Activated T-cell treated with anti-CD3 and anti-CD28 coated beads, Interleukin-2, amount 50 U/mL, for 72 hours (primary cell): ENCODE data around the gene FAR1. TPM values are rescaled to one million over a fixed set of nuclear protein-coding genes. Genes with fewer than 3 reads are reported as not detected.

ENCODE experiments used
- ATAC-seq, 2 donors: fragments of 150-1000 bp; cut with Tn5 transposase; replicated peaks in 1 of 2; 2 replicates each; pipeline ENCODE4 v1.10.0; 2021; ENCODE audit warnings: moderate library complexity in 2 of 2, mild to moderate bottlenecking in 1 of 2
- DNase-seq, 2 donors: peaks; one replicate each; pipeline ENCODE4 v3.0.0; 2021 to 2022; ENCODE audit warnings: mixed read lengths in 1 of 2
- H3K27ac Mint-ChIP-seq: one replicate; pipeline ENCODE4 v1.8.0; 2022; ENCODE audit warnings: mild to moderate bottlenecking, moderate library complexity, mixed read lengths
- H3K27me3 Mint-ChIP-seq: one replicate; pipeline ENCODE4 v1.8.0; 2022; ENCODE audit warnings: low read depth, mixed read lengths
- H3K36me3 Mint-ChIP-seq, 2 donors: one replicate each; pipeline ENCODE4 v1.8.0; 2022; ENCODE audit warnings: mixed read lengths in 2 of 2, mild to moderate bottlenecking in 1 of 2; ENCODE audit not compliant: insufficient read depth in 2 of 2
- H3K4me1 Mint-ChIP-seq: one replicate; pipeline ENCODE4 v1.8.0; 2022; ENCODE audit warnings: low read depth, mixed read lengths
- H3K4me3 Mint-ChIP-seq, 2 donors: one replicate each; pipeline ENCODE4 v1.8.0; 2022; ENCODE audit warnings: mild to moderate bottlenecking in 2 of 2, mixed read lengths in 2 of 2, moderate library complexity in 2 of 2
- H3K9me3 Mint-ChIP-seq, 2 donors: one replicate each; pipeline ENCODE4 v1.8.0; 2022; ENCODE audit warnings: mixed read lengths in 2 of 2
- total RNA-seq, 2 donors: library from RNA; stranded (reverse); gene quantifications; one replicate each; pipeline ENCODE4 v1.2.3, GENCODE V29; 2022

FAR1 gene
- total RNA-seq, 2 donors from 2014 or later = 49.4 to 53.4 TPM

GRCh38 chr11:13759050-13759449, 90.6 kb downstream of the FAR1 start:
- Mint-ChIP-seq H3K27ac (no peak overlapping the region), H3K36me3 (no peaks in the 10 kb centered on the region), H3K27me3 (no peaks in the 10 kb centered on the region), H3K4me1 (no peaks in the 10 kb centered on the region), H3K9me3 (no peaks in the 10 kb centered on the region), H3K4me3 (no peak overlapping the region)
- no peak for DNase-seq
- no peak for ATAC-seq

DNA sequence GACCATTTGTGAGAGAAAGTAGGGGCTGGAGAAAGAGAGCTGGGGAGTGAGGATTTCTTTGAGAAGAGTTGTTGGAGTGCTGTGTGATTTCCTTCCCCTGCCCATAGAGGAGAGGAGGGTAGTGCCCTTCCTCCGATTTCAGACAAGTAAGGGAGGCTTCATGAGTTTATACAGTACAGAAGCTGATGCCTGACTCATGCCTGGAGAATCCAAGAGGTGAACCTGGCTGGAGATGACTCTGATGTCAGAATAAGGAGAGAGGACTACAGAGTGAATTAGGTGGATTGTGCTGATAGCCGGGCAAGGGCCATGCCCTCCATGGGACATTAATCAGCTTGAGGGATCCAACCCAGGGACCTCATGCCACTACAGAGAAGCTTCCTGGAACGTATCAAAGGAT, 91.6 kb downstream of the FAR1 start:
- Mint-ChIP-seq H3K27me3 (no peaks in the 10 kb centered on the region), H3K4me1 (no peaks in the 10 kb centered on the region), H3K27ac (no peak overlapping the region), H3K36me3 (no peaks in the 10 kb centered on the region), H3K9me3 (no peaks in the 10 kb centered on the region), H3K4me3 (no peak overlapping the region)
- DNase-seq (no peak), ATAC-seq (no peak)

- H3K27ac Mint-ChIP-seq = no peak overlapping the region
- H3K27me3 Mint-ChIP-seq = no peaks in the 10 kb centered on the region
- no peak overlapping the region for H3K4me3 Mint-ChIP-seq
- no peak for ATAC-seq
- no peaks in the 10 kb centered on the region for H3K9me3 Mint-ChIP-seq
- H3K4me1 Mint-ChIP-seq = no peaks in the 10 kb centered on the region
- no peaks in the 10 kb centered on the region for H3K36me3 Mint-ChIP-seq
- DNase-seq = no peak
These were observed 92.8 kb downstream of the FAR1 start for GRCh38 chr11:13761250-13761649.

- H3K9me3 Mint-ChIP-seq = no peaks in the 10 kb centered on the region
- H3K4me3 Mint-ChIP-seq = no peak overlapping the region
- H3K4me1 Mint-ChIP-seq = no peaks in the 10 kb centered on the region
- no peak overlapping the region for H3K27ac Mint-ChIP-seq
- DNase-seq (no peak), ATAC-seq (no peak)
- no peaks in the 10 kb centered on the region for H3K36me3 Mint-ChIP-seq
- H3K27me3 Mint-ChIP-seq = no peaks in the 10 kb centered on the region
These were observed 93.2 kb downstream of the FAR1 start for GRCh38 chr11:13761716-13762115.

DNA sequence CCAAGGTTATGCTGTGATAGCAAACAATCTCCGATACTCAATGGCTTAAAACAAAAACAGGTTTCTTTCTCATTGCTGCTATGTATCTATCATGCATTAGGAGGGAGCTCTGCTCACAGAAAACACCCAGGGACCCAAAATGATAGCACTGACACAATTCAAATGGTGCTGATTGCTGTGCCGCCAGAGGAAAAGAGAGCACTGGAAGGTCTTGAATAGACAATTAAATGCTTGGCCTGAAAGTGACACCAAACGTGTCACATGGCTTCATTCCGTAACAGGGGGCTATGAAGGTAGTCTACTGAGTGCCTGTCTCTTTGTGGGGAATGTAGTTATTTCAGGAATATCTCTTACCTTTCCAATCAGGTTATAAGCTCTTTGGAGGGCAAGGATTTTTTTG, 94.2 kb downstream of the FAR1 start:
- DNase-seq (no peak), ATAC-seq (no peak)
- H3K4me3 Mint-ChIP-seq = no peak overlapping the region
- no peak overlapping the region for H3K27ac Mint-ChIP-seq
- H3K9me3 Mint-ChIP-seq = no peaks in the 10 kb centered on the region
- H3K27me3 Mint-ChIP-seq = no peaks in the 10 kb centered on the region
- no peaks in the 10 kb centered on the region for H3K36me3 Mint-ChIP-seq
- H3K4me1 Mint-ChIP-seq = no peaks in the 10 kb centered on the region

- no peak for DNase-seq
- H3K4me3 Mint-ChIP-seq = no peak overlapping the region
- no peaks in the 10 kb centered on the region for H3K36me3 Mint-ChIP-seq
- H3K9me3 Mint-ChIP-seq = no peaks in the 10 kb centered on the region
- H3K27me3 Mint-ChIP-seq = no peaks in the 10 kb centered on the region
- no peaks in the 10 kb centered on the region for H3K4me1 Mint-ChIP-seq
- H3K27ac Mint-ChIP-seq = no peak overlapping the region
- no peak for ATAC-seq
These were observed 94.9 kb downstream of the FAR1 start for GRCh38 chr11:13763341-13763740.

- DNase-seq = no peak
- no peaks in the 10 kb centered on the region for H3K27me3 Mint-ChIP-seq
- no peak overlapping the region for H3K27ac Mint-ChIP-seq
- no peaks in the 10 kb centered on the region for H3K9me3 Mint-ChIP-seq
- H3K4me1 Mint-ChIP-seq = no peaks in the 10 kb centered on the region
- ATAC-seq = no peak
- no peaks in the 10 kb centered on the region for H3K36me3 Mint-ChIP-seq
- no peak overlapping the region for H3K4me3 Mint-ChIP-seq
These were observed 97.4 kb downstream of the FAR1 start for GRCh38 chr11:13765886-13766285.

DNA sequence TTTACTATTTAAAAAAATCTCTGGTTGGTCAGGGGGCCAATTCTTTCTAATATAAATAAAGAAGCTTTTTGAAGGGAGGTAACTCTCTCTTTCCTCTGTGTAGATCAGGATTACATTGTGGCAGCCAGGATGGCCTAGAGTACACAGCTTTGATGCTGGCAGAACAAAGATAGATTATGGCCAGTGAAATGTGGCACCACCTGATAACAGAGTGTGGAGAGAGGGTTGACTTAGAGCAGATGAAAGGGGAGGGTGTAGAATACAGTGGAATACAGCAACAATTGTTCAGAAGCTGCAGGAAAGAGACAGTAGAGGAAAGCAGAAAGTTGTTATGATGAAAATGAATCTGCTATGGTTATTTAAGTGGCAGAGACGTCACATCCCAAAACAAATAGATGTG, 99.0 kb downstream of the FAR1 start:
- no peak for ATAC-seq
- no peak overlapping the region for H3K4me3 Mint-ChIP-seq
- H3K27me3 Mint-ChIP-seq = no peaks in the 10 kb centered on the region
- no peak overlapping the region for H3K27ac Mint-ChIP-seq
- no peaks in the 10 kb centered on the region for H3K4me1 Mint-ChIP-seq
- no peak for DNase-seq
- no peaks in the 10 kb centered on the region for H3K36me3 Mint-ChIP-seq
- H3K9me3 Mint-ChIP-seq = no peaks in the 10 kb centered on the region

DNA sequence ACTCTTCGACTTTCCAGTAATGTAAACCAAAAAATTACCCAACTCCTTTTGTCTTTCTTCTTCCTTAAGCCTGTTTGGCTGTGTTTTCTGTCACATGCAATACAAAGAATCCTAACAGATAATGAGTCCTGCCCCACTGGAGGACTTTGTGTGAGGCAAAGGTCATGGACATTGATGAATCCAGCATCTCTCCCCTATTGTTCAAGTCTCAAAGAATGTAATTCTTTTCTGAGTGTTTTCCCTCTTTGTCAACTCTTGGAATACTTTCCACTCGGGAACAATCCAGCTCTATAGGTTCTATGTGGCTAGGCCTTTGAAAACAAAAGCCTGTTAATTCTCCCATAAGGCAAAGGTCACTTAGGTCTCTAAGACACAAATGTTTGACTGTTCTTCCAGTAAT, 100.7 kb downstream of the FAR1 start:
- ATAC-seq = no peak
- Mint-ChIP-seq H3K9me3 (no peaks in the 10 kb centered on the region), H3K27me3 (no peaks in the 10 kb centered on the region), H3K4me3 (no peak overlapping the region), H3K36me3 (no peaks in the 10 kb centered on the region), H3K27ac (no peak overlapping the region), H3K4me1 (no peaks in the 10 kb centered on the region)
- no peak for DNase-seq

DNA sequence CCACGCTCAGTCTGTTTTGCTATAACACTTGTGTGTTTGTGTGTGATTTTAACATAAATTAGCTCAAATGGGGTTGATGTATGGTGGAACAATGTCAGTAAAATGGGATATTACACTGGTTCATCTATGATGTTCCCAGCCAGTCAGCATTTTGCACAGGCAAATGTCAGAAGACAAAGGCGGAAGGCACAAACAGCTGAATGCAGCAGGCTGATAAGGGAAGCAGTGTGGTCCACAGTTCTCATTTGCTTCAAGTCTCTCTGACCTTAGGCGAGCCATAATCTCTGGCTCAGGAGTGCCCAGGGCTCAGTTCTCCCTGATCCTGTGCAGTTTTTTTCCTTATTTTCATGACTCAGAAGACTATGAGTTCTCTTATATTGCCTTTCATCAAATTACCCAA, 102.7 kb downstream of the FAR1 start:
- DNase-seq (no peak), ATAC-seq (no peak)
- no peak overlapping the region for H3K4me3 Mint-ChIP-seq
- no peaks in the 10 kb centered on the region for H3K27me3 Mint-ChIP-seq
- no peaks in the 10 kb centered on the region for H3K4me1 Mint-ChIP-seq
- H3K9me3 Mint-ChIP-seq = no peaks in the 10 kb centered on the region
- H3K36me3 Mint-ChIP-seq = no peaks in the 10 kb centered on the region
- no peak overlapping the region for H3K27ac Mint-ChIP-seq

DNA sequence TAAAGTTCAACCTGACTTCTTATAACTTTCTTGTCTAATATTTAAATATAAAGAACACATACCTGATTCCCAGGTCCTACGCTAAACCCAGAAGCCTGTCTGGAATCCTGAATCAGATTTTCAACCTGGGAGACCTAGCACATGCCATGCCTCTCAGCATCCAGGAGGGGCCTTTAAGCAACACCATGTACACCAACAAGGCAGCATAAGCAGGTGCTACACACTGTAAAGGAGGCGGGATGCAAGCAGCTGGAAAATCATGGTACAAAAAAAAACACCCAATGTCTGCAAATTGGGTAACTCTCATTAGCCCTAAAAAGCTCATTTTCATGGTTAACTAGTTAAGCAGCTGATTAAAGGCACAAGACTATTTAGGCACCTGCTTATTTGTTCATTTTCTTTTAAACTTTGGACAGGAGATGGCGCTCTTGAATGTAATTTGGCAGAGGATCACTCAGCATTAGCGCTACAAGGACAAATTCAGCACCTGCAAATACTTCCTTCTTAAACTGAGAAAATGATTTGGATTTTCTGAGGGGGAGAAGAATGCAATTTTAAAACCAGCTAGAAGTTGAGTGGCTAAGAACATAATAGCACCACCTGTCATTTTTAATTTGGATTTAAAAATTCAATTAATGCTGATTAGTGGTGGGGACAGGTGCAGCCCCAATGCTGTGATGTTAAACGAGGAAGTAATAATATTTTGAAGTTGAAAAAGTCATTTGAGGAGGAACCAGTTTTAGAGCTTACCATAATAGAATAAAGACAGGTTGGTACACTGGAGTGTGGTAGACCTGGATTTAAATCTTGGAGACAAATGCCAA, 104.0 kb downstream of the FAR1 start:
- H3K4me1 Mint-ChIP-seq = no peaks in the 10 kb centered on the region

DNA sequence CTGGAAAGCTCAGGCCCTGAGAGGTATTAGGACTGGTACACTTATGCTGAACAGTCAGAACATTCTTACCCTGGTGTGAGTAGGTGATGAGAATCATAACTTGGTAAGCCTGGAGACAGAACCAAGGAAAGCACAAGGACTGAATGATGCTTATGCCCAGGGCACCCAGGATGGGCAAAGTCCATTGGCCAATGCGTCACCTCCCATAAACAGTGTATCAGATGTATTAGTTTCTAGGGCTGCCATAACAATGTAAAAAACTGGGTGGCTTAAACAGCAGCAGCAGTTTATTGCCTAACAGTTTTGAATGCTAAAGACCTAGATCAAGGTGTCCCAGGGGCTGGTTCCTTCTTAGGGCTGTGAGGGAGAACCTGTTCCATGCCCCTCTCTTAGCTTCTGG, 107.0 kb downstream of the FAR1 start:
- Mint-ChIP-seq H3K9me3 (no peaks in the 10 kb centered on the region), H3K27me3 (no peaks in the 10 kb centered on the region), H3K36me3 (no peaks in the 10 kb centered on the region), H3K27ac (no peak overlapping the region), H3K4me1 (no peaks in the 10 kb centered on the region), H3K4me3 (no peak overlapping the region)
- ATAC-seq (no peak), DNase-seq (no peak)

More for the DNA sequence above, 104.0 kb downstream of the FAR1 start:
- Mint-ChIP-seq H3K36me3 (no peaks in the 10 kb centered on the region), H3K4me3 (no peak overlapping the region), H3K27ac (no peak overlapping the region), H3K9me3 (no peaks in the 10 kb centered on the region), H3K27me3 (no peaks in the 10 kb centered on the region)
- ATAC-seq = peak; percentile 66 to 75
- peak; percentile 4 to 28 for DNase-seq

GRCh38 chr11:13776134-13776815, 107.8 kb downstream of the FAR1 start:
- Mint-ChIP-seq H3K4me3 (no peak overlapping the region), H3K36me3 (no peaks in the 10 kb centered on the region), H3K27ac (peak overlapping the region; percentile 72), H3K27me3 (no peaks in the 10 kb centered on the region), H3K9me3 (no peaks in the 10 kb centered on the region), H3K4me1 (no peaks in the 10 kb centered on the region)
- ATAC-seq = peak; percentile 67 to 69
- peak; percentile 7 to 28 for DNase-seq
